IPS-18a (cell line): ENCODE results near the gene RNU6-1.

Source experiments
- H3K27ac ChIP-seq: one replicate; pipeline ENCODE4 v1.5.1; 2013; ENCODE audit warnings: low read length
- H3K27me3 ChIP-seq: one replicate; pipeline ENCODE4 v1.6.1; 2013; ENCODE audit warnings: mild to moderate bottlenecking, low read length; ENCODE audit not compliant: control insufficient read depth, insufficient read depth
- H3K36me3 ChIP-seq: one replicate; pipeline ENCODE4 v1.6.1; 2013; ENCODE audit warnings: low read depth, low read length; ENCODE audit not compliant: control insufficient read depth
- H3K4me1 ChIP-seq: one replicate; pipeline ENCODE4 v1.6.1; 2013; ENCODE audit warnings: low read depth, low read length; ENCODE audit not compliant: control insufficient read depth
- H3K4me3 ChIP-seq: one replicate; pipeline ENCODE4 v1.5.1; 2013; ENCODE audit warnings: low read length
- H3K9ac ChIP-seq: one replicate; pipeline ENCODE4 v1.6.1; 2013; ENCODE audit warnings: mild to moderate bottlenecking, low read length, moderate library complexity
- H3K9me3 ChIP-seq: one replicate; pipeline ENCODE4 v1.6.1; 2013; ENCODE audit warnings: low read depth, low read length; ENCODE audit not compliant: control insufficient read depth

Gene RNU6-1

DNA sequence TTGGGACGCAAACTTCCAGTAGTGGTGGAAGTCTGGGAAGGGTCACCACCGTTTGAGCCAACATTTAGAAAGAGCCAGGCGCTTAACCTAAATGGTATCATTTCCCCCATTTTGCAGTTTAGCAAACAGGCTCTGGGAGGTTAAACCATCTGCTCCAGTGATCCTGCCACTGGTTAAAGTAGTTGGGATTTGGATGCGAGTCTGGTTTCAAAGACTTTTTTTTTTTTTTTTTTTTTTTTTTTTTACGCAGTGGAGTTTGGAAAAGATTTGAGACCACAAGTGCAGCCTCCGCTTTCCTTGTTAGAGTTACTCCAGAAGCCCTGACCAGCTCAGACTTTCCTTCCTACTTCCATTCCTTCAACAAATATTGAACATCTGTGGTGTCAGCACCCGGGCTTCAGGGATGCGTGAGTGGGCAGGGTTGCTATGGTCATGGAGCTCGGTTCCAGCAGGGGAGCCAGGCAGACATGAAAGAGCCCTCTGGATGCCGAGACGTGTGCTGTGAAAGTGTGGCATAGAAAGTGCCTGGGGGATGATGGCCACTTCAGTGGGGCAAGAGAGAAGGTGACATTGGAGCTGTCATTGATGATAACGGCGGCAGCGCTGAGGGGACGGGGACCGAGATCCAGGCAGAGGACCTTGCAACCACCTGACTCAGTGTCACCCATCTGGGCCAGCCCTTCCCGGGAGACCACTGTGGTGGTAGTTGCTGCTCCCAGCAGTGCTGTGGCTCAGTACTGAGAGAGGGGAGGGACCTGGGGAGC is 1.1 kb upstream of the RNU6-1 start:
- Histone ChIP-seq H3K27ac (no peak overlapping the region), H3K27me3 (peaks cover 54% of the 10 kb centered on the region), H3K36me3 (no peaks in the 10 kb centered on the region), H3K9ac (peak overlapping the region; percentile 81), H3K9me3 (no peaks in the 10 kb centered on the region), H3K4me1 (peaks cover 33% of the 10 kb centered on the region), H3K4me3 (peak overlapping the region; percentile 91)

DNA sequence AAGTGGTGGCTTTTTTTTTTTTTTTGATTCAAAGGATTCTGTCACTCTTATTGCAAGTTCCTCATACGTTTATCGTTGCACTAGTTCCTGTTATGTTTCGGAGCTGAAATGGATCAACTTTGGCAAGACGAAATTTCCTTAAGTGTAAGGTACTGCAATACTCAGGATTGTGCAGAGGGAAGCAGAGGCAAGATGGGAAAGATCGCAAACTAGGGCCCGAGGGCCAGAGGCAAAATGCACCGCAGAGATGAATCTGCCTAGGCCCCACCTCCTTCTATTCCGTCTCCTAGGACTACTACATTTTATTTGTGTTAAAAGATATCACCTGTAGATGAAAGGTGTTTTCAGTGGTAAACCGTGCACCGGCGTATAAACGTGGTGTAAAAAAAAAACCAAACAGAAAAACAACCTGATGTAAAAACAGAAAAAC is 331 bp downstream of the RNU6-1 start:
- Histone ChIP-seq H3K9me3 (no peaks in the 10 kb centered on the region), H3K27ac (no peak overlapping the region), H3K9ac (peak overlapping the region; percentile 81), H3K4me1 (peaks cover 31% of the 10 kb centered on the region), H3K4me3 (peak overlapping the region; percentile 91), H3K36me3 (no peaks in the 10 kb centered on the region), H3K27me3 (peaks cover 68% of the 10 kb centered on the region)

DNA sequence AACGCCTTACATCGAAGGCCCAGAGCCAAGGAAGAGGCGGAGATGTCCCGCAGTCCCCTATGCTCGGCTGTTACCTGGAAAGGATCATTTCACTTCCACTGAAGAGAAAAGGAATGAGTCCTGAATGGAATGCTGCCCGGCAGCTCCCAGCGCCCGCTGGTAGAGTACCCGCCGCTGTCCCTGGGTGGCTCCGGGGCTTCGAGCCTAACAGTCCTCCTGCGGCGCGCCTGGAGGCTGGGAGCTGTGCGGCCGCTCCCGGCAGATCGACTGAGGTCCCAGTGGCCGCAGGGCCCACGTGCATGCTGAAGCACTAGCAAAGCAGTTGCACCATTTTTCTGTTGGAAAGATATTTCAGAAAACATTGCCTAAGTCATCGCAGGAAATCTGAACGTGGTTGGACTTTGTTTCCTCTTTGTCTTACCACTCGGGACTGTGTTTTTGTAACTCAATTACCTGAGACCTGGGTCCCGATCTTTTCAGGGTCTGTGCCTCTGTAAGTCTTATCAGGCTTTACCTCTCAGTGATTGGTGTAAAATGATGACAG is 984 bp downstream of the RNU6-1 start:
- Histone ChIP-seq H3K9me3 (no peaks in the 10 kb centered on the region), H3K9ac (no peak overlapping the region), H3K27me3 (peaks cover 74% of the 10 kb centered on the region), H3K4me1 (peaks cover 26% of the 10 kb centered on the region), H3K27ac (no peak overlapping the region), H3K36me3 (no peaks in the 10 kb centered on the region), H3K4me3 (peak overlapping the region; percentile 91)

DNA sequence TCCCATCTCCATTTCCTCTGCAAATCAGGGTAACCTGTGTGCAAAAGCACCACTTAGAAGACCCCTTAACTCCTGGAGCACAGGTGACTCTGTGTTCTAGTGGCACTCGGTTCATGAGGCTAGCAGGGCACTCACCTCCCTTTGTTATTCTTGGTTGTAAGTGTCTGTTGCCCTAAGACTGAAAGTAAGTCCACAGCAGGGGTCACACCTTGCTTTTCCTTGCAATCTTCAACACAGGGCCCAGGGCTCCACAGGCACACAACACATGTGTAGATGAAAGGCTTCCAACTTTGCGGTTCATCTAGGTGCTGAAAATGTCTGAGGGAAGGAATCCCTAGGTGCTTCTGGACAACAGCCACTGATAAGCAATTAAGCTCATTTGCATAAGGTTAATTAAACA is 2.9 kb downstream of the RNU6-1 start:
- Histone ChIP-seq H3K27ac (no peak overlapping the region), H3K36me3 (no peaks in the 10 kb centered on the region), H3K9me3 (no peaks in the 10 kb centered on the region), H3K27me3 (peaks cover 90% of the 10 kb centered on the region), H3K9ac (no peak overlapping the region), H3K4me1 (peaks cover 27% of the 10 kb centered on the region), H3K4me3 (no peak overlapping the region)

DNA sequence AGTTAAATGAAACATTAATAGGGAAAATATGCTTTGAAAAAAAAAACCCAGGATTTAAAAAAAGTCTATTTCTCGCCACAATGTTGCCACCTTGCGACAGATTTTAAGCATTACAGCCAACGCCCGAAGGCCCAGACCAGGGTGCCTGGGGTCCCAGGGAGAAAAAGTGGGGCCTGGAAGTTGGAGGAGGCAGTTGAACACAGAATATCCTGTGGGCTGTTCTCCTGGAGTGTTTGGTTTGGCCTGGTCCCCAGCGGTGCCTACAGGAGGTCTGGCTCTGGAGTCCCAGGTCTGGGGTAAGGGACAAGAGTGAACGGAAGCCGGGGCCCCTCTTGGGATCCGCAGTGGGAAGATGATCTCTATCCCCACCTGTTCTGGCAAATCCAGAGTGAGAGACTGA is 3.4 kb downstream of the RNU6-1 start:
- Histone ChIP-seq H3K4me3 (peak overlapping the region; percentile 51), H3K4me1 (peaks cover 27% of the 10 kb centered on the region), H3K9ac (no peak overlapping the region), H3K27ac (no peak overlapping the region), H3K27me3 (peaks cover 91% of the 10 kb centered on the region), H3K36me3 (no peaks in the 10 kb centered on the region), H3K9me3 (no peaks in the 10 kb centered on the region)

DNA sequence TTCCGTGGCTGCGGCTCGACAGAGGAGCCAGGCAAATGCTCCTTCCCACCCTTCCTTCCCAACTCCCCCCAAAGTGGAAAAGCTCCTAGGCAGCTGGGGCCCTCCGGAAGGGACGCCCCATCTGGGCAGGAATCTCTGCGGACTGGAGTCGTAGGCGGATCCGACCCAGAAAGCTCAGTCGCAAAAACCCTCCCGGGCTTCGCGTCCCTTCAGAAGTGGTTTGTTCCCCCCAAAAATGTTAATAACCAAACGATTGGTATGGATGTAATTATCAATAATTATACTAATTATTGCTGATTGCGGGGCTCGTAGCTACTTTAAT is 3.8 kb downstream of the RNU6-1 start:
- Histone ChIP-seq H3K27me3 (peaks cover 91% of the 10 kb centered on the region), H3K4me3 (peak overlapping the region; percentile 51), H3K9ac (no peak overlapping the region)

DNA sequence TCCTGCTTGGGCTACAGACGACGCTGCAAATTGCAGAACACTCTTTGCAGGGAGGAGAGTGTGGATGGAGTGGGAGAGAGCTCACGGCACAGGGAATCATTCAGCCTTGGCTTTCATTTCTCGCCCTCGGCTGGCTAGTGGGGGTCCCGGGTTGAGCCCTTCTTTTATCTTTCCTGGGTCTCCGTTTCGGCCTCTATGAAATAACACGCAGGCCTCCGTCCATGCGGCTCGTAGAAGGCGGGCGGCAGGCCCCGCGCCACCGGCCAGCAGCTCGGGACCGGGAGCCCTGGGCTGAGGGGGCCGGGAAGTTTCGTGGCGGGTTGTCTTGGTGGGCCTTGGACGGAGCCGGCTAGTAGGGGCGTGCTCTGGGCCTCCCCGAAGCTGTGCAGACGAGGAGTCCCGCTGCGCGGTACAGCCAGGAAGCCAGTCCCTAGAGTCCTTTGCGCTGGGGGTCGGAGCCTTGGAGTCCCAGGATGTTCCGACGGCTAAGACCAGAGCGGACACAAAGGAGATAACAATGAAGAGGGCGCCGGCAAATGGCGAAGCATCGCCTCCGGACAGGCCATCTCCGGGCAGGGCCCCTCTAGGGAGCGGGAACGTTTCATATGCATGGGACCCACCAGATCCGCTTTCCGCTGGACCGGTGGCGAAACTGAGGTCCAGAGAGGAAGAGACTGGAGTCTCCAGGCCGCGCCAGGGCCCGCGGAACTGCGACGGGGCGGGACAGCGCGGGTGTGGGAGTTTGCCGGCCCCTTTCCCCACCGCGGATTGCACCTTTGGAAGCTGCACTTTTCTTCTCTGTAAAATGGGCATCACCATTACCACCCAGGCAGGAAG is 4.3 kb downstream of the RNU6-1 start:
- Histone ChIP-seq H3K9ac (no peak overlapping the region), H3K27ac (no peak overlapping the region), H3K4me1 (peaks cover 21% of the 10 kb centered on the region), H3K4me3 (peak overlapping the region; percentile 51), H3K36me3 (no peaks in the 10 kb centered on the region), H3K27me3 (peaks cover 93% of the 10 kb centered on the region), H3K9me3 (peaks cover 3% of the 10 kb centered on the region)

More for the DNA sequence above, 3.8 kb downstream of the RNU6-1 start:
- H3K9me3 ChIP-seq: no peaks in the 10 kb centered on the region
- H3K36me3 ChIP-seq: no peaks in the 10 kb centered on the region
- H3K27ac ChIP-seq: no peak overlapping the region
- peaks cover 23% of the 10 kb centered on the region for H3K4me1 ChIP-seq

DNA sequence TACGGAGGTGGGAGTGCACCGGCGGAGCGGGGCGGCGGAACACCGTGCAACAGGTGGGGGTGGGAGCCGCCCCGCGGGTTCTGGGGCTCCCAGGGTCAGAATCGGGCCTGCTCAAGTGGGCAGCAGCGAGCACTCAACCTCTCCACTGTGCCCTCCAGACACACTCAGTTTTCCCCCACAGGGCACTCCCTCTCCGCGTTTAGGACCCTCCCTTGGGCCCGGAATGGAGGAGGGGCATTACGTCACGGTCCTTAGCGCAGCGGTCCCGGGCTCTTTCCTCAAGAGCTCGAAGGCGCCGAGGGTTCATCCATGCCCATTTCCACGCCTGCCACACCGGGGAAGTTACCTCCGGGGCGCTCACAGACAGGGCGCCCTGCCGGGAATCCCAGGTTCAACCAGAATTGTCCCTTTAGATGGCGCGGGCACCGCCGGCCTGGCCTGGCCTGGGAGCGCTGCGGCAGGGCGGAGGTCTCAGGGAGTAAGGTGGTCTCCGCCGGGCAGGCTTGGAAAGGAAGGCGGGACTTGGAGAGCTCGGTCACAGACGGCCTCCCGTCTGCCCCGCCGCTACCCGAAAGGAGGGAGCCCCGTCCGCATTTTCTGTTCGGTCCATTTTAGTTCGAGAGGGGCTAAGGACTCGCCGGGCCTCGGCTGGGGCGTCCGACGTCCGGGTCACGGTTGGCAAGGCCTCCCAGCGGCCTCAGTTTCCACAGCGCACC is 5.1 kb downstream of the RNU6-1 start:
- H3K27me3 ChIP-seq: peaks cover 100% of the 10 kb centered on the region
- H3K9me3 ChIP-seq: peaks cover 5% of the 10 kb centered on the region
- H3K4me3 ChIP-seq: peak overlapping the region; percentile 51
- no peak overlapping the region for H3K9ac ChIP-seq
- no peak overlapping the region for H3K27ac ChIP-seq
- H3K4me1 ChIP-seq: peaks cover 25% of the 10 kb centered on the region
- no peaks in the 10 kb centered on the region for H3K36me3 ChIP-seq

DNA sequence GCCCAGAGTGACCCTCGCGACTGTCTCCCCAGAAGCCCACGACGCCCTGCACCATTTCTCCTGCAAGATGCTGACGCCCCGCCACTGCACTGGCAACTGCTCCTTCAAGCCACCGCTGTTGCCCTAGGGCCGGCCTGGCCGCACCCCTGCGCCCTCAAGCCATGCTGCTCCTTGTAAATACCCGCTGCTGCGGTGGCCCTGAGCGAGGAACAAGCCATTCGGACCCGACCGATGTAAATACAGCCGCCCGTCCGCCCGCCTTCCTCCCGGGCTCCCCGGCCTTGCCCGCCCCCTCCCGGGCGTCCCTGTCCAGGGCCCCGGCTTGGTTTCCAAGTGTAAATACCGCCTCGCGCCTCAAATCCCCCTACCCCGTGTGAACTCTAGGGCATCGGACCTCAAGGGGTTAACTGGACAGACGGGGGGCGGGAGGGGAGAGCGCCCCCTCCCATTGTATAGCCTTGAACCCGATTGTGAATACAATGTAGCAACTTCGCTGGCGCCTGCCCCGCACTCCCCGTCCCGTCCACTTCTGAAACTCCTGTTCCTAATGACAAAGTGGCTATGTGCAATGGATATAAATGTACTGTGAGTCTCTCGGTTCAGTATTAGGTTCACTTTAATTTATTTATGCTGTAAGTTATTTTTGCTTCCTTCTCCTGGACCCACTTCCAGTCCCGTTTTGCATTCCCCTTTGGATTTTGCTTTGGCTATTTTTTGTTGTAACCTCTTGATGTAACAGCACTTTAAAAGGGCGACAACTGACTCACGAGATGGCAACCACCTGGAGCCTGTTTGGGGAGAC is 5.9 kb downstream of the RNU6-1 start:
- peaks cover 25% of the 10 kb centered on the region for H3K4me1 ChIP-seq
- no peak overlapping the region for H3K9ac ChIP-seq
- H3K36me3 ChIP-seq: no peaks in the 10 kb centered on the region
- H3K4me3 ChIP-seq: peak overlapping the region; percentile 44
- peaks cover 5% of the 10 kb centered on the region for H3K9me3 ChIP-seq
- peaks cover 100% of the 10 kb centered on the region for H3K27me3 ChIP-seq
- no peak overlapping the region for H3K27ac ChIP-seq

DNA sequence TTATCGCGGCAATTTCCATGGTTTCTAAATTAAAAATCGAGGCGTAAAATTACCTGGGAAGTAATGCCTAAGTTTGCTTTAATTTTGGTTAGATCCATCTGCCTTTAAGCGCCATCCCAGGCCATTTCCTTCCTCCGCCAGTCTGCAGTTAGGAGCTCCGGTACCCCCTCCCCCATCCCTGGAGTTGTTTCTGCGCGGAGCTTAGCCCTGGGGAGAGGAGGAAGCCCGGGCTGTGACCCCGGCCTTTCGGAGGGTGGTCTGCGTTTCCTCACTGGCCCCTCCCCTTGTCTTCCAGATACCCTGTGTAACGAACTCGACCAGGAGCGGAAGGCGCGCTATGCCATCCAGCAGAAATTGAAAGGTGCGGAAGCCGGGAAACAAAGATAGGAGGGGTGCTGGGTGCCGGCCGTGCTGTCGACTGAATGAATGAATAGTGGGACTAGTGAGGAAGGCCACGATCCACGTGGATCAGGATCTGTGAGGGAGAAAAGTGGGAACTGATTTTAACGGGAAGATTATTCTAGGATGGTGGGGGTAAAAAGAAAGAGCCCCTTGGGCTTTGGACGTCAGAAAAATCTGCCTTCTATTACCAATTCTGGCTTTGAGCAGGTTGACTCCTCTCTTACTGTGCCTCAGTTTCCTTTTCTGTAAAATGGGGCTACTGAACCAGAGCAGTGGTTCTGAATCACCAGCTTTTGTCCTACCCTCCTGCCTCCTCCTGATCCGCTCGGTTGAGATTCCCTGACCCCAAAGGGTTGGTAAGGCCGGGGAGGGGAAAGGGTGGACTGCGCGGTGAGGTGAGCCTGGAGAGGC is 6.7 kb downstream of the RNU6-1 start:
- Histone ChIP-seq H3K9me3 (peaks cover 5% of the 10 kb centered on the region), H3K4me1 (peaks cover 27% of the 10 kb centered on the region), H3K36me3 (no peaks in the 10 kb centered on the region), H3K27me3 (peaks cover 100% of the 10 kb centered on the region), H3K9ac (no peak overlapping the region), H3K27ac (no peak overlapping the region), H3K4me3 (peak overlapping the region; percentile 44)
